ENCODE data around the gene SZT2. TPM values are rescaled to one million over a fixed set of nuclear protein-coding genes. Genes with fewer than 3 reads are reported as not detected.
"Not testable (repeated sequence)": the region's sequence is repeated elsewhere in the genome, so short reads cannot be mapped to it uniquely, and the experiment has no call there.

SZT2 gene
- total RNA-seq, 1 donor from 2014 or later = 33.6 TPM

- Mint-ChIP-seq H3K4me3 (ENCODE audit: unreplicated experiment) (peak overlapping the region; percentile 100), H3K9me3 (ENCODE audit: low read depth) (no peaks in the 10 kb centered on the region), H3K27me3 (ENCODE audit: low read depth) (no peaks in the 10 kb centered on the region), H3K36me3 (ENCODE audit: low read depth) (peaks cover 25% of the 10 kb centered on the region), H3K27ac (ENCODE audit: unreplicated experiment) (peak overlapping the region; percentile 100), H3K4me1 (ENCODE audit: low read depth) (peaks cover 37% of the 10 kb centered on the region)
- DNase-seq (ENCODE audit: low spot score) = no peak
- TF ChIP-seq CTCF (IDR thresholded peaks at IDR 0.05) = no peak
These were observed 1.1 kb upstream of the SZT2 start for GRCh38 chr1:43388613-43389012.

GRCh38 chr1:43392702-43393101 lies 3.0 kb downstream of the SZT2 start:
- H3K9me3 Mint-ChIP-seq (ENCODE audit: low read depth) = no peaks in the 10 kb centered on the region
- H3K27me3 Mint-ChIP-seq (ENCODE audit: low read depth) = no peaks in the 10 kb centered on the region
- peaks cover 44% of the 10 kb centered on the region for H3K4me1 Mint-ChIP-seq (ENCODE audit: low read depth)
- peaks cover 5% of the 10 kb centered on the region for H3K36me3 Mint-ChIP-seq (ENCODE audit: low read depth)
- no peak for DNase-seq (ENCODE audit: low spot score)
- H3K4me3 Mint-ChIP-seq (ENCODE audit: unreplicated experiment) = no peak overlapping the region
- no peak for TF ChIP-seq CTCF (IDR thresholded peaks at IDR 0.05)
- H3K27ac Mint-ChIP-seq (ENCODE audit: unreplicated experiment) = no peak overlapping the region

DNA sequence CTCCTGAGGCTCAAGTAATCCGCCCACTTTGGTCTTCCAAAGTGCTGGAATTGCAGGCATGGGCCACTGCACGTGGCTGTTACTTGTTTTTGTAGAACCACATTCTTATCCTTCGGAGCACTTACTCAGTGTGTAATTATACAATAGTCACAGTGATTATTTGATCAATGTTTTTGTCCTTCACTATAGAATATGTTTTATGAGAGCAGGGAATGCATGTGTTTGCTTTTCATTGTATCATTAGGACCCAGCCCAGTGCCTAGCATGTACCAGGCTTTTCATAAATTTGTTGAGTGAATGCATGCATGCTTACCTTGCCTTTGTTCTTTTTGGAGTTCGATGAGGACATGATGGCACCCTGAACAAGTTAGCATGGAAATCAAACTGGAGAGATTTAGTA lies 5.8 kb downstream of the SZT2 start:
- Mint-ChIP-seq H3K4me1 (ENCODE audit: low read depth) (peaks cover 21% of the 10 kb centered on the region), H3K4me3 (ENCODE audit: unreplicated experiment) (no peak overlapping the region), H3K9me3 (ENCODE audit: low read depth) (no peaks in the 10 kb centered on the region), H3K27ac (ENCODE audit: unreplicated experiment) (no peak overlapping the region), H3K36me3 (ENCODE audit: low read depth) (peaks cover 4% of the 10 kb centered on the region), H3K27me3 (ENCODE audit: low read depth) (no peaks in the 10 kb centered on the region)
- no peak for DNase-seq (ENCODE audit: low spot score)
- TF ChIP-seq CTCF (IDR thresholded peaks at IDR 0.05) = no peak

DNA sequence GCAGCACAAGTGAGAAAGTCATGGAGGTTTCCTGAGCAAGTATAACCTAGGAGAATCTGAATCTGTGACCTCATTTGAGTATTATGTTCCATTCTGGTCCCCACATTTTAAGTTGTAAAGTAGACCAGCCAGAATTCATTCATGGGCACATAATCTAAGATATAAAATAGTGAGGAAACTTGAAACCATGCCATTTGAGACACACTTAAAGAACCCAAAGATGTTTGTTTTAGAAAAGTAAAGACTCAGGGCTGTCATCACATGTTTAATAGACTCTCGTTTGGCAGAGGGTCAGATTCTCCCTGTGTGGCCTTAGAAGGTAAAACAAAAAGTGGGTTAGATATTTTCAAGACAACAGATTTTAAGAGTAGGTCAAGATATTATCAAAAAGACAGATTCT lies 6.4 kb downstream of the SZT2 start:
- no peak for TF ChIP-seq CTCF (IDR thresholded peaks at IDR 0.05)
- Mint-ChIP-seq H3K27me3 (ENCODE audit: low read depth) (no peaks in the 10 kb centered on the region), H3K9me3 (ENCODE audit: low read depth) (no peaks in the 10 kb centered on the region), H3K27ac (ENCODE audit: unreplicated experiment) (no peak overlapping the region), H3K4me3 (ENCODE audit: unreplicated experiment) (no peak overlapping the region), H3K36me3 (ENCODE audit: low read depth) (peaks cover 4% of the 10 kb centered on the region), H3K4me1 (ENCODE audit: low read depth) (peaks cover 15% of the 10 kb centered on the region)
- no peak for DNase-seq (ENCODE audit: low spot score)

DNA sequence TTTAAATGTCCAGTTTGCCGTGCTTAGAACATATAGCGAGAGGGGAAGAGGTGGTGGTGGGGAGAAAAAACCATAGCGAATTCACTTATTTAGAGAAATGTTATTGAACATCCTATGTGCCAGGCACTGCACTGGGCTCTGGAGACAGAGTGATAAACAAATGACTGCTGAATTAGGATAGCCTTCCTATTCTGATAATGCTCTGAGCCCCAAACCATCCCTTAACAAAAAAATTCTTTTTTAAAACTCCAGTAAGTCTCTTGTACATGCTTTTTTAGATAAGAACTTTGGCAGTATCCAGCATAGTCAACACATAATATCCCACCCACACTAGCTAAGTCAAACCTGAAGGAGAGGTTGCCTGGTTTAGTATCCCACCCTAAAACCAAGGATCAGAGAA lies 8.5 kb downstream of the SZT2 start:
- no peak for TF ChIP-seq CTCF (IDR thresholded peaks at IDR 0.05)
- peaks cover 5% of the 10 kb centered on the region for H3K36me3 Mint-ChIP-seq (ENCODE audit: low read depth)
- DNase-seq (ENCODE audit: low spot score) = no peak
- no peak overlapping the region for H3K4me3 Mint-ChIP-seq (ENCODE audit: unreplicated experiment)
- no peak overlapping the region for H3K27ac Mint-ChIP-seq (ENCODE audit: unreplicated experiment)
- H3K9me3 Mint-ChIP-seq (ENCODE audit: low read depth) = no peaks in the 10 kb centered on the region
- H3K27me3 Mint-ChIP-seq (ENCODE audit: low read depth) = no peaks in the 10 kb centered on the region
- H3K4me1 Mint-ChIP-seq (ENCODE audit: low read depth) = peaks cover 11% of the 10 kb centered on the region

DNA sequence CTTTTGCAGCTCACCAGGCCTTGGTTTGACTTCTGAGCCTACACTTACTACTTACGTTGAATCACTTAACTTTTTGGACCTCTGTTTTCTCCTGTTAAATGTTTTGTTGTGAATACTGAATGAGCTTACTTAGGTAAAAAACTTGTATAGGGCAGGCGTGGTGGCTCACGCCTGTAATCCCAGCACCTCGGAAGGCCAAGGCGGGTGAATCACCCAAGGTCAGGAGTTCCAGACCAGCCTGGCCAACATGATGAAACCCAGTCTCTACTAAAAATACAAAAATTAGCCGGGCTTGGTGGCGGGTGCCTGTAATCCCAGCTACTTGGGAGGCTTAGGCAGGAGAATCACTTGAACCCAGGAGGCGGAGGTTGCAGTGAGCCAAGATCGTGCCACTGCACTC lies 10.7 kb downstream of the SZT2 start:
- H3K27ac Mint-ChIP-seq (ENCODE audit: unreplicated experiment); H3K9me3 Mint-ChIP-seq (ENCODE audit: low read depth): not testable (repeated sequence)

More for the DNA sequence above, 10.7 kb downstream of the SZT2 start:
- peaks cover 18% of the 10 kb centered on the region for H3K36me3 Mint-ChIP-seq (ENCODE audit: low read depth)
- H3K4me1 Mint-ChIP-seq (ENCODE audit: low read depth) = peaks cover 10% of the 10 kb centered on the region
- H3K27me3 Mint-ChIP-seq (ENCODE audit: low read depth); H3K4me3 Mint-ChIP-seq (ENCODE audit: unreplicated experiment); DNase-seq (ENCODE audit: low spot score): not testable (repeated sequence)

Data from chondrocyte (in vitro differentiated cells).